Forelimb muscle (tissue), 1 donor: Measurements from ENCODE around the gene GFRA1. TPM values are rescaled to one million over a fixed set of nuclear protein-coding genes. Genes with fewer than 3 reads are reported as not detected.

ENCODE experiments used
- DNase-seq: peaks from one replicate; pipeline ENCODE4 v3.0.0-alpha.2; 2013; ENCODE audit warnings: low read depth
- polyA plus RNA-seq: library from polyadenylated mRNA; unstranded; fragments of 120-200 nt; gene quantifications from one replicate; pipeline ENCODE4 v1.2.1, GENCODE V29; 2013; ENCODE audit not compliant: insufficient read length

GFRA1 gene
- polyA plus RNA-seq, 1 donor = 22.2 TPM

- no peak for DNase-seq
These were observed 146.8 kb downstream of the GFRA1 start for GRCh38 chr10:116126239-116126638.

DNA sequence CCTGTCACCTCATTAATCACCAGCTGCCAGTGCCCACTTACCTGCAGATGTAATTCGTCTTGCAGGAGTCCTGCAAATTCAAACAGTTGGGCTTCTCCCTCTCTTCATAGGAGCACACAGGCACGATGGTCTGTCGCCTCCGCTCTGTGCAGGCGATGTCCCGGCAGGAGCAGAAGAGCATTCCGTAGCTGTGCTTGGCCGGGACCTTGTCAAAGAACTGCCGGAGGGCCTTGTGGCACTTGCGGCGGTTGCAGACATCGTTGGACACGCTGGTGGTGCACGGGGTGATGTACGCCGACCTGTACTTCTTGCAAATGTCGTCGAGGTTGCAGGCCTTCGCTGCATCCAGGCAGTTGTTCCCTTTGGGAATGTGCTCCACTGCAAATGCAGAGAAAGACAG, 147.8 kb downstream of the GFRA1 start:
- DNase-seq = no peak

DNA sequence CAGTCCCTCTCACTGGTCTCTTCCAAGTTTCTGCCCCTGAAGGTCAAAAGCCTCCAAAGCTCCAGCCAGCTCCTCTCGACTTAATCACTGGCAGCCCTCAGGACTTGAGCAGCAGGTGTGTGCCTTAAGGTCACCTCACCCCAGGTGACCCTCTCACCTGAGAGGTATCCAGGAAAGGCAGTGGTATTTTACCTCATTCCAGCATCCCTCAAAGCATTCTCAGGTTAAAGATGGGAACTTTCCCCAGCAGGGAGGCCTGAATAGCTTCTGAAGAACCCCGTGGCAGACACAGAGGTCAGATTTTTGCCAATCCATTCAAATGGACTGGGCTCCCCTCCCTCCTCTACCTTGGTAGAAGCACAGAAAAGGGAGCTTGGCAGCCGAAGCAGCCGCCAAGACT, 148.2 kb downstream of the GFRA1 start:
- no peak for DNase-seq

DNA sequence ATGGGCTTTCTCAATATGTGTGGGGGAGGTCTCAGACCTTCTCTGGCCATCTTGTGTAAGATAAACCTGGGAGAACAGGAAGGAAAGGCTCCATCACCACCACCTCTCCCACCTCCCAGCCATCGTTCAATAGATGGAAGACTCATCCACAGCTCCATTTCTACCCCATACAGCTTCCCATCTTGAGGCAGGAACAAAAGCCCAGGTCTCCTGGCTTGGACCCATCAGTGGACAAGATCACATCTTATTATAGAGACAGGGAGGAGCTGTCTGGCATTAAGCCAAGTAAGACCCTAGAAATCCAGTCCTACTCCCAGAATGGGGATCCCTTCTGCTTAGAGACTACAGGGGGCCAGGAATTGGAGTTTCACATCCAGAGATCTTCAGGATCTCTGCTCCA, 150.3 kb downstream of the GFRA1 start:
- no peak for DNase-seq

DNA sequence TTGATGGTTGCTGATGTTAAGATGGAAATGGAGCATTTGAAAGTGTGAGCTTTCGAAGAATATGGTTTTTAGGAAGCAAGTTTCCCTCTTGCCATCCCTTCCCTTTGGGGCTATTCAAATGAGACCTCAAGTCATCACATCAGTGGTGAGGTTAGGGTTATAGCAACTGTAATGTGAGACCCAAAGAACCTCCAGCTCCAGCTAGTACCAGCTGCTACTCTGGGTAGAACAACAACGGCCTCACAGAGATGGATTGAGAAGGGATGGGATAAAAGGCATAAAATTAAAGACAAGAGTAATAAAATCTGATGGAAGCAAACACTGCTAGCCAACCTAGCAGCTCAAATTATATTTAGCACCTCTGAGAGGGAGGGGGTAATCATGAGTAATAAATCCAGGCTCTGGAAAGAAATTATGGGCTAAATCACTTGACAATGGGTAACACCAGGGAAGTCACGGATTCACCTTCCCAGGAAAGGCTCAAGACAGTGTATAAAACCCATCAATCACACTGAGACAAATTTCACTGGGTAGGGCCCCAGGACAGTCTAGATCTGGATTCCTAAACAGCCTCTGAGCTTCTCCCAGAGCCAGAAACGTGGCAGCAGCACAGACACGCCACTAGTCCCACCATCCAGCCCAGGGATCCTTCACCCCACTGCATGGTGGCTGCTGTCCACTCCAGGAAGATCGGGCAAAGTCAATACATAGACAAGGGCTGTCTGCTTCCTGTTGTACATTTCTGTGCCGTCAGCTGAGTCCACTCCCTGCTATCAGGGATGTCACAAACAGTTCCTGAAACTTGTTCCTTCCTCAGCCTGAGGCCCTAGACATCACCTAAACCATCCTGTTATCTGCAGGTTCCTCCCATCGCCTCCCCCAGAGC, 151.1 kb downstream of the GFRA1 start:
- DNase-seq = no peak

DNA sequence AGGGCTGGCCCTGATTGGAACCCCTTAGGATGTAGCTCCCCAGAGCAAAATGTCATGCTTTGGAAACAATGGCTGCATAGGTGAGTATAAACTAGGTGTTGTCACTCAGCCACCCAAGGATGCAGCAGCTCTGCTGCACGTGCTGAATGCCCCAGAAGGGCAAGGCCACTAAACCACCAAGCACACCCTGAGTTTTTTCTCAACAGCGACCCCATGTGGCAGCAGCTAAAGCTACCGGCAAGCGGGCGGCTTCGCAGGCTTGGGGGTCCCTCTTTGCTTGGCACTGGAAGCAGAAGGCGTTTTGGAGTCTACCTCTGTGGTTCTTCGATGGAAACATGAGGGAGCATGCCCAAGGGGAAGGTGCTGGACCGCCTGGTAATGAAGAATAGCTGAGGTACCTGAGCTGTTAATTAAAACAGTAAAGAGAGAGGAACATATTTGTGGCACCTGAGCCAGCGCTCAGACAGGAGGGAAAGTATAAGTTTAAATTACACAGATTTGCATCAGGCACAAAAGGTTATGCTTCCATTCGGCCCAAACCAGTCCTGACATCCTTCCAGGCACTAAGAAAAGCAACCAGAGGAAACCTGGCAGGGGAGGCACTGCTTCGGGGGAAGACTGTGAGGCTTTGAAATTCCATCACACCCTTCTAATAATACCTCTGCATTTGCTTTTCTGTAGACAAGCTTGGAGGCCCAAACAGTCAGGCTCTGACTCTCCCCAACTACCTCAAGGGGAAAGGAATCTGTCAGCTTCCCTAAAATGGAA, 152.1 kb downstream of the GFRA1 start:
- no peak for DNase-seq

- no peak for DNase-seq
These were observed 154.2 kb downstream of the GFRA1 start for GRCh38 chr10:116118847-116119246.

- no peak for DNase-seq
These were observed 157.2 kb downstream of the GFRA1 start for GRCh38 chr10:116115797-116116196.

GRCh38 chr10:116115036-116115641, 157.9 kb downstream of the GFRA1 start:
- no peak for DNase-seq

DNA sequence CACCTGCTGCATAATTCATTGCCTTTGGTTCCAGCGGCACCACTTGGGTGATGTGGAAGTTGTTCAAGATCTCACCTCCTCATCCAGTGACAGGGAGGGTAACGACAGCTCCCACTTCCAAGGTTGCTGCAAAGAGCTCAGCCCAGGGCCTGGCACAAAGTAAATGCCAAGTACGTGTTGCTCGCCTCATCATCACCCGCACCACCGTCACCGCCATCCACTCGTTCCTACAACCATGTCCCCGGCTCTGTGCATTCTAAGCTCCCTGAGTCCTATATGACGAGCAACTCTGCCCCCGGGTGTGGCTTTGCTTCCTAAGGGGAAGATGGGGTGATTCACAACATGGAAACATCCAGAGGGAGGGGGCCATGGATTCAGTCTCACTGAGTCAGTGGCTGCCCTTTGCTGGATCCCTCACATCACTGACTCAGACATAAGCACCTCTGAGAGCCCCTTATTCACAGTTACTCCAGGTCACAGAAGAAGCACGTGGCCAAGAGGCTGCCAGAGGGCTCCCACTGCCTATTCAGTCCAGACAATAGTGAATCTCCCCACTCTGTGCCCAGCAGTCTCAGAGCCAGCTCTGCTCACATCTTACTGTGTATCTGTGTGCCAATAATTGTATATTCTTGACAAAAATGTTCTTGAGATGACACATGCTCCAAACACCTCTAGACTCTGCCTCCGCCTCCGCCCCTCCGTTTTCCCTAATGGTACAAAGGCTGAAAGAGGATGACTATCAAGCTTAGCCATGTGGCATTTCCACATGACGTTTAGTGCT, 159.1 kb downstream of the GFRA1 start:
- DNase-seq = no peak

- no peak for DNase-seq
These were observed 160.5 kb downstream of the GFRA1 start for GRCh38 chr10:116112232-116113231.

DNA sequence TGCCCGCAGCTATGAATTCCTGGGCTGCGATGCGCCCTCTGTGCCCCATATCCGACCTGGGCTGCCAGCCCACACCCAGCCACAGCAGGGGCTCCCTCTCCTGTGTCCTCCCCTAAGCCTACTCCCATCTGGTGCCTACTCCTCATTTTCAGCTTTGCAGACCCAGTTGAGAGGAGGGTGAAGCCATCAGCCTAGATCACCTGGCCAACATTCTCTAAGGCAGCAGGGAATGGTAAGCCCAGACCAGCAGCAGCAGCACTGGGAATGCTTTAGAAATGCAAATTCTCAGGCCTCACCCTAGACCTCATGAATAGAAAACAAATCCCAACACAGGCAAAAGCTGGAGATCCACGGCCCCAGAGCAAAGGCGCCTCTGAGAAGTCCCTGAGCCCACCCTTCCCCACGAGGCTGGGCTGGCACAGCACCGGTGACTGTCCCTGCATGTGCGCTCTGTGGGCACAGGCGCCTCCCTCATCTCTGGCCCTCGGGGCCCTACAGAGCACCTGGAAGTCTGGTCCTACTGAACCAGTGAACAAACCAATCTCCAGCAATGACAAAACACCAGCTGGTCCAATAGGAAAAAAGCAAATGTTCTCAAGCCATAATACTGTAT, 161.4 kb downstream of the GFRA1 start:
- no peak for DNase-seq

DNA sequence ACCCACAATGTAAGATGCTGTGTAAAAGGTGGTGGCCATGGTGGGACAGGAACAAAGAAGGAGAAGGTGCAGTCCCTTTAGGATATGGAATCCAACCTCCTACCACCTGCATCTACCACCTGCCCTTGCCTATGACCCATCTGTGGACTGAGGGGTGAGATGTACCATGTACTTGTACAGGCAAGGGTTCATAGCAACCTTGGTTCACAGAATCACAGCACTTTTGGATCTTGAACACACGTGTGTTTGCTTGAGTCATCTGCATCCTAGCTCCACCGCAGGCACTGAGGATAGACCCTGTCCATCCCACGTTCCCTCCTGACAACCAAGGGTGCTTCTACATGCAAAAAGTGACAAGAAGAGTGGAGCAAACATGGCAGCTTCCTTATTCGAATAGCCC, 162.3 kb downstream of the GFRA1 start:
- no peak for DNase-seq

DNA sequence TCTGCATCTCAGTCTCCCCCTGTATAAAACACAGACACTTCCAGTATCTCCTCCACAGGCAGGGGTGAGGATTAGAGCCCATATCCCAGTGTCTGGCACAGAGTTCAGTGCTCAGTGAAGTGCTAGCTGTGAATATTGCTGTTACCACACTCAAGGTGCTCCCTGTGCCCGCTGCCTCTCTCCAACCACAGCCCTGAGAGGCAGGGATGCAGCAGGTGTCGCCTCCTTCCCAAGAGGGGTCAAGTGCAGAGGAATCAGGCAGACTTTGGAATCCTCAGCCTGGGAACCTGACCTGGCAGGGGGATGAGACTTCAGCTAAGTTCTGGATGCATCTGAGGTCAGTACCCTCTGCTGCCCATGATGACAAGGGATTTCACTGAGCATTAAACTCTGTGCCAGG, 163.1 kb downstream of the GFRA1 start:
- no peak for DNase-seq

GRCh38 chr10:116109481-116109880, 163.5 kb downstream of the GFRA1 start:
- no peak for DNase-seq

DNA sequence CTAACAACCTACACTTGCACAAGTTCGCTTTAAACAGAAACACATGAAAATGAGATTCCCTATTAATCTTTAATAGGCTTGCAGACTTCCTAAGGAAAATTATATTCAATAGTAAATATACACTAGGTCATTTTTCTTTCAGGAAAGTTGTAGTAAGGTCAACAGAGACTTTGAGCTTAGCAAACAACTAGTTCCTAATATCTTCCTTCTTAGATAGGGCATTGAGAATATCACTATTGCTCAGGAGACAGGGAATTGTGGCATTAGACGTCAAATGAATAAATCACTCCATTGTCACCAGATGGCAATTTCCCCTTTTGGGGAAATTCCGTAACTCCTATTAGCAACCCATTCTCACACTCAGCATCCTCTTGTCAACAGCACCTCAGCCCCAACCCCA, 164.9 kb downstream of the GFRA1 start:
- no peak for DNase-seq

GRCh38 chr10:116106611-116107010, 166.4 kb downstream of the GFRA1 start:
- DNase-seq = no peak

DNA sequence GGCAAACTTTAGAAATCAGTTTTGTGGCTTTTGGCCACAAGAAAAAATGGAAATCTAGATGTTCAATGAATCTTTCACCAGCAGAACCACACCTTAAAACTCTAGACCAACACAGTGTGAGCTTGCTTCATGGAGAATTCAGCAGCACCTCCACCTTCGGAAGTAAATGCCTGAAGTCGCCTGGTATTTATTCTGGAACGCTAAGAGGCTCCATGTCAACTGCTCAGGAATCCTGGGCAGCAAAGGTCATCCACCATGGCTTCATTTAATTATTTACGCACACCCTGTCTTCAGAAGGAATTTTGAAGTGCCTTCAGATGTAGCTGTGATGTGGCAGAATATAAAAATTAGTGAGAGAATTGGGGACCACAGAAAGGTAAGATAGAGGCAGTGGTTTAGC, 167.7 kb downstream of the GFRA1 start:
- DNase-seq = no peak

- DNase-seq = no peak
These were observed 168.6 kb downstream of the GFRA1 start for GRCh38 chr10:116104210-116104932.
